H1 (cell line): ENCODE data around the gene ARHGAP22. TPM values are rescaled to one million over a fixed set of nuclear protein-coding genes. Genes with fewer than 3 reads are reported as not detected.

ENCODE experiments used
- CTCF ChIA-PET: fragments of 300-600 bp; sonication (Branson Sonifier 250); formaldehyde crosslinking; loops from one replicate; lab custom pipeline; 2021; ENCODE audit not compliant: partially characterized antibody; lab: Charles Lee
- POLR2A ChIA-PET: fragments of 300-600 bp; sonication (Branson Sonifier 250); formaldehyde crosslinking; loops from one replicate; lab custom pipeline; 2021; ENCODE audit warnings: inconsistent platforms; ENCODE audit not compliant: partially characterized antibody; lab: Charles Lee
- DNase-seq, 2 experiments: peaks; one replicate each; pipeline versions ENCODE4 v3.0.0 to v3.0.0-alpha.2; 2010 to 2022; ENCODE audit warnings: low spot score in 2 of 2, low read depth in 1 of 2, mixed read lengths in 1 of 2
- FAIRE-seq: peaks from 2 replicates; lab custom pipeline; 2011; peaks lifted over from hg19 to GRCh38; lab: Jason Lieb, UNC
- H2AFZ ChIP-seq: 2 replicates; pipeline ENCODE4 v1.8.1; 2012; ENCODE audit warnings: low read length, inconsistent platforms
- H2AK5ac ChIP-seq: 2 replicates; pipeline ENCODE4 v1.6.1; 2013; ENCODE audit warnings: low read depth, low read length
- H2BK120ac ChIP-seq: replicated peaks from 2 replicates; pipeline ENCODE3; 2013; ENCODE audit warnings: low read depth, low read length, inconsistent platforms
- H2BK12ac ChIP-seq: 2 replicates; pipeline ENCODE4 v1.6.1; 2013; ENCODE audit warnings: low read depth, low read length
- H2BK15ac ChIP-seq: 2 replicates; pipeline ENCODE4 v1.6.1; 2013; ENCODE audit warnings: low read length
- H2BK20ac ChIP-seq: 2 replicates; pipeline ENCODE4 v1.6.1; 2013; ENCODE audit warnings: low read length
- H2BK5ac ChIP-seq: 2 replicates; pipeline ENCODE4 v1.6.1; 2013; ENCODE audit warnings: low read depth, low read length
- H3K14ac ChIP-seq: 2 replicates; pipeline ENCODE4 v1.6.1; 2013; ENCODE audit warnings: inconsistent platforms; ENCODE audit not compliant: insufficient read length
- H3K18ac ChIP-seq: 2 replicates; pipeline ENCODE4 v1.6.1; 2013; ENCODE audit warnings: low read length; ENCODE audit errors: extremely low read depth
- H3K23ac ChIP-seq: 2 replicates; pipeline ENCODE4 v1.6.1; 2013; ENCODE audit warnings: inconsistent platforms; ENCODE audit not compliant: insufficient read length
- H3K23me2 ChIP-seq: 2 replicates; pipeline ENCODE4 v1.6.1; 2013; ENCODE audit warnings: low read depth, low read length
- H3K27ac ChIP-seq: 2 replicates; pipeline ENCODE4 v1.6.1; 2011; ENCODE audit warnings: low read depth, low read length, inconsistent platforms
- H3K27me3 ChIP-seq, 4 experiments: replicated peaks in 1 of 4; 1 replicate in 1 of 4; 2 replicates in 3 of 4; pipeline versions ENCODE4 v1.6.1 to v1.8.1; 2011 to 2013; ENCODE audit warnings: low read length in 3 of 4, mild to moderate bottlenecking in 3 of 4, inconsistent platforms in 2 of 4, mixed read lengths in 2 of 4, moderate library complexity in 1 of 4; ENCODE audit not compliant: control insufficient read depth in 3 of 4, insufficient read depth in 3 of 4; ENCODE audit errors: extremely low read depth in 1 of 4
- H3K36me3 ChIP-seq, 4 experiments: 2 replicates each; pipeline versions ENCODE4 v1.6.1 to v1.8.1; 2011 to 2013; ENCODE audit warnings: mild to moderate bottlenecking in 4 of 4, low read length in 3 of 4, moderate library complexity in 2 of 4, control low read depth in 1 of 4, inconsistent platforms in 1 of 4; ENCODE audit not compliant: insufficient read depth in 4 of 4, control insufficient read depth in 2 of 4
- H3K4ac ChIP-seq: replicated peaks from 2 replicates; pipeline ENCODE3; 2013; ENCODE audit warnings: low read length, low read depth, mixed read lengths, inconsistent platforms; ENCODE audit not compliant: insufficient read length
- H3K4me1 ChIP-seq, 4 experiments: replicated peaks in 1 of 4; 1 replicate in 1 of 4; 2 replicates in 3 of 4; pipeline versions ENCODE4 v1.6.1 to v1.8.1; 2011 to 2013; ENCODE audit warnings: low read length in 3 of 4, inconsistent platforms in 2 of 4, mixed read lengths in 1 of 4; ENCODE audit not compliant: insufficient read depth in 4 of 4, control insufficient read depth in 3 of 4
- H3K4me2 ChIP-seq, 2 experiments: 2 replicates each; pipeline versions ENCODE4 v1.6.1 to v1.8.1; 2011 to 2013; ENCODE audit warnings: low read depth in 2 of 2, low read length in 2 of 2, control low read depth in 1 of 2, inconsistent platforms in 1 of 2, mild to moderate bottlenecking in 1 of 2; ENCODE audit not compliant: insufficient read depth in 1 of 2
- H3K4me3 ChIP-seq, 4 experiments: fragments of 200-600, 300-600 bp in 1 of 4; sonication (generic), shearing (Covaris generic), sonication (Bioruptor Twin) in 1 of 4; 2 replicates each; pipeline versions ENCODE4 v1.5.1 to v1.8.1; 2011 to 2016; ENCODE audit warnings: low read length in 4 of 4, low read depth in 3 of 4, control low read depth in 2 of 4, inconsistent platforms in 2 of 4, mild to moderate bottlenecking in 2 of 4, mixed read lengths in 1 of 4, moderate library complexity in 1 of 4; ENCODE audit not compliant: insufficient read depth in 2 of 4; ENCODE audit errors: extremely low read depth in 1 of 4
- H3K56ac ChIP-seq: replicated peaks from 2 replicates; pipeline ENCODE3; 2013; ENCODE audit warnings: low read depth, mild to moderate bottlenecking, mixed read lengths, low read length, inconsistent platforms; ENCODE audit not compliant: insufficient read length
- H3K79me1 ChIP-seq: 2 replicates; pipeline ENCODE4 v1.6.1; 2013; ENCODE audit warnings: low read depth, low read length, control low read depth
- H3K79me2 ChIP-seq, 2 experiments: 2 replicates each; pipeline versions ENCODE4 v1.6.1 to v1.8.1; 2012 to 2013; ENCODE audit warnings: low read length in 2 of 2, mild to moderate bottlenecking in 2 of 2, inconsistent platforms in 1 of 2; ENCODE audit not compliant: insufficient read depth in 2 of 2, control insufficient read depth in 1 of 2
- H3K9ac ChIP-seq, 4 experiments: replicated peaks in 1 of 4; 1 replicate in 1 of 4; 2 replicates in 3 of 4; pipeline versions ENCODE4 v1.6.1 to v1.8.1; 2011 to 2013; ENCODE audit warnings: low read depth in 3 of 4, low read length in 3 of 4, control low read depth in 2 of 4, mild to moderate bottlenecking in 2 of 4, moderate library complexity in 2 of 4, inconsistent platforms in 1 of 4; ENCODE audit errors: extremely low read depth in 1 of 4
- H3K9me3 ChIP-seq, 2 experiments: 2 replicates each; pipeline versions ENCODE4 v1.6.1 to v1.8.1; 2012 to 2013; ENCODE audit warnings: mild to moderate bottlenecking in 2 of 2, moderate library complexity in 2 of 2, control low read depth in 1 of 2, inconsistent platforms in 1 of 2, low read depth in 1 of 2, low read length in 1 of 2, mixed read lengths in 1 of 2; ENCODE audit not compliant: insufficient read depth in 2 of 2
- H4K20me1 ChIP-seq, 2 experiments: replicated peaks in 1 of 2; 2 replicates each; pipeline versions ENCODE3 to v1.8.1; 2011 to 2013; ENCODE audit warnings: inconsistent platforms in 2 of 2, low read length in 2 of 2, mild to moderate bottlenecking in 1 of 2; ENCODE audit not compliant: insufficient read depth in 2 of 2, control insufficient read depth in 1 of 2
- H4K5ac ChIP-seq: 2 replicates; pipeline ENCODE4 v1.6.1; 2013; ENCODE audit warnings: low read length, low read depth, mixed read lengths, inconsistent platforms; ENCODE audit not compliant: insufficient read length
- H4K8ac ChIP-seq: 2 replicates; pipeline ENCODE4 v1.8.0; 2013; ENCODE audit warnings: mild to moderate bottlenecking, moderate library complexity, low read length, inconsistent platforms; ENCODE audit not compliant: insufficient read depth; ENCODE audit errors: extremely low read depth
- H4K91ac ChIP-seq: replicated peaks from 2 replicates; pipeline ENCODE3; 2013; ENCODE audit warnings: low read length, mixed read lengths, inconsistent platforms; ENCODE audit not compliant: insufficient read length
- ASH2L ChIP-seq: fragments of 200-600, 300-600 bp; sonication (generic); IDR thresholded peaks from one replicate; pipeline ENCODE4 v1.7.1; 2017; ENCODE audit warnings: low read length
- BCL11A ChIP-seq, 2 experiments: IDR thresholded peaks; one replicate each; pipeline ENCODE4 v1.6.1; 2011; ENCODE audit warnings: low read depth in 2 of 2, low read length in 2 of 2, mild to moderate bottlenecking in 2 of 2
- CREB1 ChIP-seq: IDR thresholded peaks from 2 replicates; pipeline ENCODE4 v1.6.1; 2012; ENCODE audit warnings: inconsistent platforms
- KDM1A ChIP-seq: fragments of 200-600, 300-600 bp; sonication (generic); IDR thresholded peaks from 2 replicates; pipeline ENCODE4 v1.7.1; 2016; ENCODE audit warnings: mild to moderate bottlenecking, low read length, borderline replicate concordance
- KDM4A ChIP-seq: IDR thresholded peaks from one replicate; pipeline ENCODE4 v1.7.1; 2012; ENCODE audit warnings: low read depth, mild to moderate bottlenecking, moderate library complexity, low read length, inconsistent platforms; ENCODE audit not compliant: severe bottlenecking
- SP1 ChIP-seq: IDR thresholded peaks from 2 replicates; pipeline ENCODE4 v1.6.1; 2011; ENCODE audit warnings: low read depth, low read length
- SUZ12 ChIP-seq: fragments of 200-600 bp; sonication (generic); IDR thresholded peaks from 2 replicates; pipeline ENCODE4 v1.6.1; 2012; ENCODE audit warnings: mild to moderate bottlenecking, inconsistent platforms, low read length, moderate library complexity, mixed read lengths
- YY1 ChIP-seq: IDR thresholded peaks from 2 replicates; pipeline ENCODE4 v1.6.1; 2011; ENCODE audit warnings: low read depth, mild to moderate bottlenecking, low read length
- ZNF274 ChIP-seq: IDR thresholded peaks from 2 replicates; pipeline ENCODE4 v1.7.0; 2012; ENCODE audit warnings: low read length, borderline replicate concordance; ENCODE audit errors: extremely low read depth
- WGBS, 2 experiments: shearing (Covaris generic) in 1 of 2; methylation state at CpG; one replicate each; pipeline versions ENCODE4 v1.1.6 to v1.1.7; 2013 to 2015; ENCODE audit warnings: low lambda C conversion rate in 2 of 2, mixed read lengths in 2 of 2, inconsistent platforms in 1 of 2, low coverage in 1 of 2, missing lambda C conversion rate in 1 of 2; ENCODE audit not compliant: insufficient replicate concordance in 2 of 2, insufficient coverage in 1 of 2, insufficient read length in 1 of 2; ENCODE audit errors: extremely low coverage in 1 of 2, missing lambda C conversion rate in 1 of 2; 5-methylcytosine and 5-hydroxymethylcytosine counted together
- polyA plus RNA-seq, 7 experiments: library from polyadenylated mRNA; depleted of rRNA in 3 of 7; stranded (reverse) in 5 of 7; unstranded in 2 of 7; fragments of >200 nt in 5 of 7; fragments of 200-250 nt in 2 of 7; gene quantifications; 1 replicate in 5 of 7; 2 replicates in 1 of 7; 4 replicates in 1 of 7; pipeline versions ENCODE4 v1.2.1 to v1.2.3, GENCODE V29; 2011 to 2013; ENCODE audit warnings: missing spikeins in 2 of 7, mixed read lengths in 2 of 7
- total RNA-seq: library from RNA; stranded (reverse); fragmentation: NEBNext Ultra II Directional; extraction: Animal tissue kit (Norgen Biotek cat#: 25700); gene quantifications from 2 replicates; pipeline ENCODE4 v1.2.1, GENCODE V29; 2021
- TF ChIP-seq, protein P1 (sequence below), 3 experiments: IDR thresholded peaks; 1 replicate in 2 of 3; 2 replicates in 1 of 3; pipeline versions ENCODE4 v1.5.1 to v1.6.1; 2011; ENCODE audit warnings: low read length in 3 of 3, mild to moderate bottlenecking in 3 of 3, inconsistent platforms in 2 of 3, low read depth in 1 of 3, moderate library complexity in 1 of 3; ENCODE audit not compliant: insufficient read depth in 1 of 3; ENCODE audit errors: control extremely low read depth in 1 of 3

The ARHGAP22 gene
- total and polyA plus RNA-seq, 2 of the 8 experiments (the other 6 are each of a cell fraction or from before 2014, with no cell fraction given), result 3.6 to 11.2 TPM

DNA sequence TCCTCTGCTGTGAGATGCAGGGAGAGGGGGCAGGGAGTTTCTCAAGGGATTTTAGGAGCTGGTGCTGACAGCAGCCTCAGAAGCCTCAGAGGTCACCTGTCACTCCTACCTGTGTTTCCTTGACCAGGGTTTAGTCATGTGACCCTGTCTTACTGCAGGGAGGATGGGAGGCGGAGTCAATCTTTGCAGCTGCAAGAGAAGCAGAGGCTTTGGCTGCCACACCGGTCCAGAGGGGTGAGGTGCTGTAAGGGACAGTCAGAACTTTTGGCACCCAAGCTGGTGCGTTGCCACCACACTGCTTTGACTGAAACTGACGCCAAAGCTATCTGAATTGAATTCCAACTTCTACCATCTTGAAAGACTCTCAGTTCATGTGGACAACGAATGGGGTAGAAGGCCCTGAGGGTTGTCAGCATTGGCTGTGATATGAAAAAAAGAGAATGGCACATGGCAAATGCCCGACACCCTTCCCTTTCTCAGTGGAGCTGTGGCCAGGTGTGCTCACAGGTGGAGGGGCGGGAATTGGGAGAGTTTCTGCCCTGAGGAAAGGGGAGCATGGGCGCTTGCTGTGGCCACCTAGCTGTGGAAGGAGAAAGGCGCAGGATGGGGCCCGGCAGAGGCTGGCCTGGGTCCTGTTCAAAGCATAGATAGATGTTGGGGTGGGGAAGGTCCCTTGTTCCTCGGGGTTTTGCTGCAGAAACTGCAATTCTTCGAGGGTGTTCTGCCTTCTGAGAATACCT is 69.3 kb downstream of the ARHGAP22 start:
- Histone ChIP-seq H2BK120ac (peak overlapping the region; percentile 33), H4K5ac (no peak overlapping the region), H3K18ac (peak overlapping the region; percentile 55; the same call in 1 of the 2 replicates), H3K9me3 (no peaks in the 10 kb centered on the region), H4K20me1 (no peaks in the 10 kb centered on the region), H3K23ac (no peak overlapping the region), H2BK12ac (peak overlapping the region; percentile 88; the same call in 1 of the 2 replicates), H3K23me2 (no peaks in the 10 kb centered on the region), H3K4ac (no peak overlapping the region), H3K4me3 (no peak overlapping the region), H3K79me2 (no peaks in the 10 kb centered on the region), H3K56ac (no peak overlapping the region), H2BK5ac (peak overlapping the region; percentile 92; the same call in 1 of the 2 replicates), H2AK5ac (peak overlapping the region; percentile 59), H3K14ac (no peak overlapping the region), H2BK20ac (peak overlapping the region; percentile 99), H2BK15ac (no peak overlapping the region), H3K79me1 (no peaks in the 10 kb centered on the region), H3K4me2 (no peak overlapping the region), H3K27ac (no peak overlapping the region), H3K4me1 (peaks cover 0 to 31% (median 22%) of the 10 kb centered on the region in 4 experiments; a peak in 6 of 7 replicates), H4K91ac (peak overlapping the region; percentile 94), H2AFZ (no peak overlapping the region), H3K27me3 (no peaks in the 10 kb centered on the region), H3K36me3 (no peaks in the 10 kb centered on the region), H4K8ac (no peak overlapping the region), H3K9ac (no peak overlapping the region)
- peak in 1 of 2 experiments; percentile 52 for DNase-seq
- 85% methylated on average over 11 of the region's 12 CpGs; no CpG with 5 or more reads in 1 of the 2 experiments for WGBS, 2 experiments
- ChIA-PET CTCF (interaction anchor here (0.9 to 8.7 kb wide), 17 partner anchors 8 to 231 kb away, joined by 3 to 127 read pairs (median 5); no protein-coding TSS in a partner anchor), POLR2A (interaction anchor here (1.0 to 1.8 kb wide), 3 partner anchors 17 to 123 kb away, joined by 3 to 6 read pairs (median 3); no protein-coding TSS in a partner anchor)
- FAIRE-seq, result no peak
- TF ChIP-seq CREB1 (no peak), KDM4A (no peak), YY1 (no peak), ZNF274 (no peak), KDM1A (no peak), ASH2L (no peak), BCL11A (IDR thresholded peaks at IDR 0.05; ENCODE audit: low read depth in 2 of 2, low read length in 2 of 2) (no peak), SP1 (no peak), SUZ12 (no peak)
- TF ChIP-seq, protein P1, sequence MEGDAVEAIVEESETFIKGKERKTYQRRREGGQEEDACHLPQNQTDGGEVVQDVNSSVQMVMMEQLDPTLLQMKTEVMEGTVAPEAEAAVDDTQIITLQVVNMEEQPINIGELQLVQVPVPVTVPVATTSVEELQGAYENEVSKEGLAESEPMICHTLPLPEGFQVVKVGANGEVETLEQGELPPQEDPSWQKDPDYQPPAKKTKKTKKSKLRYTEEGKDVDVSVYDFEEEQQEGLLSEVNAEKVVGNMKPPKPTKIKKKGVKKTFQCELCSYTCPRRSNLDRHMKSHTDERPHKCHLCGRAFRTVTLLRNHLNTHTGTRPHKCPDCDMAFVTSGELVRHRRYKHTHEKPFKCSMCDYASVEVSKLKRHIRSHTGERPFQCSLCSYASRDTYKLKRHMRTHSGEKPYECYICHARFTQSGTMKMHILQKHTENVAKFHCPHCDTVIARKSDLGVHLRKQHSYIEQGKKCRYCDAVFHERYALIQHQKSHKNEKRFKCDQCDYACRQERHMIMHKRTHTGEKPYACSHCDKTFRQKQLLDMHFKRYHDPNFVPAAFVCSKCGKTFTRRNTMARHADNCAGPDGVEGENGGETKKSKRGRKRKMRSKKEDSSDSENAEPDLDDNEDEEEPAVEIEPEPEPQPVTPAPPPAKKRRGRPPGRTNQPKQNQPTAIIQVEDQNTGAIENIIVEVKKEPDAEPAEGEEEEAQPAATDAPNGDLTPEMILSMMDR (IDR thresholded peaks at IDR 0.05; ENCODE audit: control extremely low read depth in 1 of 3, insufficient read depth in 1 of 3, low read depth in 1 of 3, low read length in 3 of 3), result peak; percentile 53 to 58 (median 55)
